ENCODE measurements around the gene LRFN4. TPM values are rescaled to one million over a fixed set of nuclear protein-coding genes. Genes with fewer than 3 reads are reported as not detected.
A peak's percentile ranks its signal among the peaks of the same experiment; 100 is the strongest.

Gene LRFN4
- total and polyA plus RNA-seq, 7 donors: 7.4 to 16.6 (median 10.7) TPM

DNA sequence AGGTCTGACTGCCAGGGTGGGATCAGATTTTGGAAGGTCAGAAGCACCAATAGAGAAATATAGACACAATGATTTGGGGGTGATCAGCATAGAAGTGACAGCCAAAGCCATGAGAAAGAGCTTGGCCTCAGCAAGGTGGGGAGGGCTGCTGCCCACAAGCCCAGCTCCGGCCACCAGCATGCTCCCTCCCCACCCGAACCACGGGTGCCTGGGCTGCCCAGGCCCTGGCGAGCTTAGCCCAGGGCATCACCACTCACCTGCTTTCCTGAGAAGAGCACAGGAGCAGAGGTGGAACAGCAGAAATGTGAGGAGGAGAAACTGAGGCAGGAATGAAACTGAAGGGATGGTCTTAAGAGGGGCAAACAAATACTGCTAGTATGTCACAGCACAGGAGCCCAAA, 48.8 kb downstream of the LRFN4 start:
- TF ChIP-seq, protein P1, sequence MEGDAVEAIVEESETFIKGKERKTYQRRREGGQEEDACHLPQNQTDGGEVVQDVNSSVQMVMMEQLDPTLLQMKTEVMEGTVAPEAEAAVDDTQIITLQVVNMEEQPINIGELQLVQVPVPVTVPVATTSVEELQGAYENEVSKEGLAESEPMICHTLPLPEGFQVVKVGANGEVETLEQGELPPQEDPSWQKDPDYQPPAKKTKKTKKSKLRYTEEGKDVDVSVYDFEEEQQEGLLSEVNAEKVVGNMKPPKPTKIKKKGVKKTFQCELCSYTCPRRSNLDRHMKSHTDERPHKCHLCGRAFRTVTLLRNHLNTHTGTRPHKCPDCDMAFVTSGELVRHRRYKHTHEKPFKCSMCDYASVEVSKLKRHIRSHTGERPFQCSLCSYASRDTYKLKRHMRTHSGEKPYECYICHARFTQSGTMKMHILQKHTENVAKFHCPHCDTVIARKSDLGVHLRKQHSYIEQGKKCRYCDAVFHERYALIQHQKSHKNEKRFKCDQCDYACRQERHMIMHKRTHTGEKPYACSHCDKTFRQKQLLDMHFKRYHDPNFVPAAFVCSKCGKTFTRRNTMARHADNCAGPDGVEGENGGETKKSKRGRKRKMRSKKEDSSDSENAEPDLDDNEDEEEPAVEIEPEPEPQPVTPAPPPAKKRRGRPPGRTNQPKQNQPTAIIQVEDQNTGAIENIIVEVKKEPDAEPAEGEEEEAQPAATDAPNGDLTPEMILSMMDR (IDR thresholded peaks at IDR 0.05): no peak
- H3K27ac ChIP-seq: no peak overlapping the region
- no peaks in the 10 kb centered on the region for H3K27me3 ChIP-seq (ENCODE audit: insufficient read depth in 3 of 3, low read length in 2 of 3)
- peaks cover 5% of the 10 kb centered on the region for H3K4me1 ChIP-seq
- intact Hi-C loops (cut with DNase I): no loop called here
- no peaks in the 10 kb centered on the region for H3K36me3 ChIP-seq (ENCODE audit: insufficient read depth in 1 of 2, low read depth in 1 of 2)
- WGBS, 3 donors: 82 to 97% (median 93%) methylated on average over 4 of the region's 4 CpGs
- ATAC-seq: no peak
- H3K4me3 ChIP-seq: no peak overlapping the region
- no peaks in the 10 kb centered on the region for H3K9me3 ChIP-seq
- no peak for DNase-seq

DNA sequence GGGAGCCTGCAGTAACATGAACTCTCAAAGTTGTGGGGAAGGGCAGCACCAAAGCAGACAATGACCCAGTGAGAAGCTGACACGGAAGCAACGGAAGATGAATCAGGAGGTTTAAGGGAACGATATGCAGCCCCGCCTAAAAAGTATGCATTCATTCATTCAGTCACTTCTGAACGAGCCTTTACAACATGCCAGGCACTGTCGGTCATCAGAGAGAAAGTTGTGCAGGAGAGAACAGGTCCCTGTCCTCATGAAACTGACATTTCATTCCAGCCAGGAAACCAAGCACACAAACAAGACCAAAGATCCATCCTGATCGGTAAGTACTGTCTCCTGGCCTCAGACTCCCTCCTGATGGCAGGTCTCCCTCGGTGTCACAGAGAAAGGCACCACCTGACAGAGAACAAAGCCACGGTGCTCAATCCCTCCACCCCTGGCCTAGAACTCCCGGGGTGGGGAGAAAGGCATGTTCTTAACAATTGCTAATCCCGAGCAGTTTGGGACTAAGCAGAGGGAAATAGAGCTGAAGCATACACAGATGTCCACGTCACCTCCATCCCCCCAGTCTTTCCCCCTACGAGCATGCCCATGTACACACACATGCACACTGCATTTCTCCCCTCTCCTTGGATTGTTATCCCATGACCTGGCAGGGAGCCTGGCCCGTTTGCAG, 49.3 kb downstream of the LRFN4 start:
- ATAC-seq (no peak), DNase-seq (no peak)
- Histone ChIP-seq H3K4me3 (no peak overlapping the region), H3K27me3 (ENCODE audit: insufficient read depth in 3 of 3, low read length in 2 of 3) (no peaks in the 10 kb centered on the region), H3K4me1 (peaks cover 5% of the 10 kb centered on the region), H3K27ac (no peak overlapping the region), H3K9me3 (no peaks in the 10 kb centered on the region), H3K36me3 (ENCODE audit: insufficient read depth in 1 of 2, low read depth in 1 of 2) (no peaks in the 10 kb centered on the region)
- intact Hi-C loops (cut with DNase I): no loop called here
- TF ChIP-seq, protein P1 (IDR thresholded peaks at IDR 0.05): no peak
- 65 to 68% (median 67%) methylated on average over 14 of the region's 14 CpGs for WGBS, 3 donors

DNA sequence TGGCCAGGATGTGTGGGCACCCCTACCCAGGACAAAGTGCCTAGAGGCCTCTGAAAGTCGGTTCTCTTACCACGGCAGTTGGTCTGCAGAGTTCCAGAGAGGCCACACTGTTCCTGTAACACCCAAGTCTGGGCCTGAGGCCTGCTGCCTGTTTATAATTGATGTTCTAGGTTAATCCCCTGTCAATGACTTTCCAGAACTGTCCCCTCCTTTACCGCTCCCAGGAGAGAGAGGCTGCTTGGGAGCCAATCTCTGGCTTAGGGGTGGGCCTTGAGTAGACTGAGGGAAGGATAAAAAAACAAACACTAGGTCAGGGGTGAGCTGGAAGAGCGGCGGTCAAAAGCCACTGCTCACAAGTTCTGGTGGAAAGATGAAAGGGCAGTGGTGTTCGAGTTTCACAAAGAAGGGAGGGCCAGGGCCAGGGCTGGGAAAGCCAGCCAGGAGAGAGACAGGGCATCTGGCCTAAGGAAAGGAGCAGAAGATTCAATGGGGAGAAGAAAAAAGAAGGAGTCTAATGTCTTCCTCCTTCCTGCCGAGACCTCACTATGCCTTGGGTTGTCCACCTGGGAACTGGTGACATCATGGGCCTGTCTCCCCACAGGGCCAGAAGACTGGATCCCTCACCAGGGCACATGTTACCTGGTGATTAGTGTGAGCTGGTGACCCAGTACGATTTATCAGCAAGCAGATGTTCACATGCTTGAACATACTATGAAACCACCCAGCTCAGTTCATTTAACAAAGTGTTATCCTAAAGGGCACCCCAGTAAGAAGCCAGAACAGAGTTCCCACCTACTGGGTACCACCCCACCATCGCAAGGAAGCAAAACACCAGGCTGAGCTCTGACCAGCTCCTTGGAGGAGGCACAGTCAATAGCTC, 51.1 kb downstream of the LRFN4 start:
- Histone ChIP-seq H3K27ac (no peak overlapping the region), H3K9me3 (no peaks in the 10 kb centered on the region), H3K27me3 (ENCODE audit: insufficient read depth in 3 of 3, low read length in 2 of 3) (no peaks in the 10 kb centered on the region), H3K4me3 (no peak overlapping the region), H3K4me1 (peaks cover 5% of the 10 kb centered on the region), H3K36me3 (ENCODE audit: insufficient read depth in 1 of 2, low read depth in 1 of 2) (no peaks in the 10 kb centered on the region)
- ATAC-seq: peak in 3 of 4 donors; percentile 12 to 43 (median 39)
- 52 to 78% (median 58%) methylated on average over 9 of the region's 9 CpGs for WGBS, 3 donors
- intact Hi-C loops (cut with DNase I): no loop called here
- no peak for DNase-seq
- TF ChIP-seq, protein P1 (IDR thresholded peaks at IDR 0.05): no peak

DNA sequence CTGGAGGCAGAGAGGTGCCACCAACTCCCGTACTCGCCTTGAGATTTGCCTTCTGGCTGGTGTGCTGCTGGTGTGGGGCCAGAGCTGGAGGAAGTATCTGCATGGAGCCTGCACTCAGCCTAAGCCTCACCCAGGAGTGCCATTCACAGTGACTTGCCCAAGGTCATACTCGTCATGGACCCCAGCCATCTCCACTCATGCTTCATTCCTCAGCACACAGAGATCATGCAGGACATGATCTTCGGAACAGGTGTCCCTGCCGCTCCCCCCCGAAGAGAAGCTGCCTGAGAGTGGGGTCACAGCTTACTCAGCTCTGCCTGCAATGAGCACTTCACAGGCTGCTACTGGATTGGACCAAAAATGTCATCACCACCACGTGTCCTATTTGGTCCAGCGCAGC, 52.3 kb downstream of the LRFN4 start:
- WGBS, 3 donors: 73 to 80% (median 78%) methylated on average over 8 of the region's 8 CpGs
- no peak for DNase-seq
- H3K4me1 ChIP-seq: peaks cover 5% of the 10 kb centered on the region
- H3K27ac ChIP-seq: no peak overlapping the region
- H3K27me3 ChIP-seq (ENCODE audit: insufficient read depth in 3 of 3, low read length in 2 of 3): no peaks in the 10 kb centered on the region
- ATAC-seq: peak; percentile 32 to 78 (median 60)
- TF ChIP-seq, protein P1 (IDR thresholded peaks at IDR 0.05): no peak
- H3K4me3 ChIP-seq: no peak overlapping the region
- no peaks in the 10 kb centered on the region for H3K9me3 ChIP-seq
- H3K36me3 ChIP-seq (ENCODE audit: insufficient read depth in 1 of 2, low read depth in 1 of 2): no peaks in the 10 kb centered on the region
- intact Hi-C loops (cut with DNase I): no loop called here
